Fibroblast of gingiva (primary cell): Measurements from ENCODE around the gene ERVV-1.
"Not testable (repeated sequence)": the region's sequence is repeated elsewhere in the genome, so short reads cannot be mapped to it uniquely, and the experiment has no call there.

ENCODE experiments used
- DNase-seq: peaks from one replicate; pipeline ENCODE4 v3.0.0-alpha.2; 2011; ENCODE audit warnings: low read depth

ERVV-1 gene

DNA sequence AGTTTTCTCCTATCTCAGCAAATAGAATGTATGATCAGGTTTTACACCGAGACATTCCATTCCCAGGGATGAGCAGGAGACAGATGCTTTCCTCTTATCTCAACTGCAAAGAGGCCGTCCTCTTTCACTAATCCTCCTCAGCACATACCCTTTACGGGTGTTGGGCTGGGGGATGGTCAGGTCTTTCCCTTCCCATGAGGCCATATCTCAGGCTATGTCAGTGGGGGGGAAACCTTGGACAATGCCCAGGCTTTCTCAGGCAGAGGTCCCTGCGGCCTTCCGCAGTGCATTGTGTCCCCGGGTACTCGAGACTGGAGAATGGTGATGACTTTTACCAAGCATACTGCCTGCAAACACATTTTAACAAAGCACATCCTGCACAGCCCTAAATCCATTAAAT, 14.6 kb downstream of the ERVV-1 start:
- not testable (repeated sequence) for DNase-seq

DNA sequence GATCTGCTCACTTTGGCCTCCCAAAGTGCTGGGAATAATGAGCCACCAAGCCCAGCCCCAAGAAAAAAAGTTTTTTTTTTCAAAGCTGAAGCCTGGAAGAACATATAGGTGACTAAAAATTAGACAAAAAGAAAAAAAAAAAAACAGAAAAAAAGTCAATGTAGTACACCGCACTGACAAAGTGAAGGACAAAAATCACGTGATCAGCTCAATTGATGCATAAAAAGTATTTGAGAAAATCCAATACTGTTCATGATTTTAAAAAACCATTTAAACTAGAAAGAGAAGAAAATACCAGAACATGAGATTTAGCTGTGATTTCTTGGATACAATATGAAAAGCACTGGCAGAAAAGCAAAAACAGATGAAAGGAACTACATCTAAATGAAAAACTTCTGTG, 20.3 kb downstream of the ERVV-1 start:
- DNase-seq = no peak

DNA sequence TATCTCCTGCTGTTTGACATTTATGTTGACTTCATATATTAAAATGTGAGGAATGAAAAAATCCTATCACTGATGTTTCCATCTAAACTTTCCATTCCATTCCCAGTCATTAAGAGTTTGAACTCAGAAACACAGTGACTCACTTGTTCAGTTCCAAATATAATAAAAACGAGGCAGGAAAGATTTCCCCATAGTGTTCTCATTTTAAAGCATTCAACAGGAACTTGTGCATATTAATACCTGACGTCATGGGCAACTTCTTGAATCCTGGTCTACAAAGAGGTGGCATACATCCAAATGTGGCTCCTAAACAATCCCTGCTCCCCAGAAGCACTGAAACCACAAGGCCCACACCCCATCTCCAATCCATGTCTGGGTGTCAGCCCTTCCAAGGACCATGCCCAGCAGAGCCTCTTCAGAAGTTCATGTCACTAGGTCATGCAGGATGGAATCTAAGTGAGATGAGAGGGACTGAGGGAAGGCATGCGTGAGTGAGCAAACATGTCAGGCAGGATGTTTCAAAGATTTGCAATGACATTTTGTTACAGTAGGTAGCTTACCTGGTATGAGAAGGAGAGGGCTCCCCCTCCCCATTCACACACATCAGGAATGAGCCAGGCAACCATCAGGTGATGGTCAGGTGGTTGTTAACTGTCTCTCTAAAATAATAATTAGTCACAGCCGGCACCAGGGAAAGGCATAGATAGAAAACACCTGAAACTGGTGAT, 21.4 kb downstream of the ERVV-1 start:
- peak; percentile 9 for DNase-seq

- peak; percentile 72 for DNase-seq
Observed at GRCh38 chr19:53037101-53038097, 23.7 kb downstream of the ERVV-1 start.

DNA sequence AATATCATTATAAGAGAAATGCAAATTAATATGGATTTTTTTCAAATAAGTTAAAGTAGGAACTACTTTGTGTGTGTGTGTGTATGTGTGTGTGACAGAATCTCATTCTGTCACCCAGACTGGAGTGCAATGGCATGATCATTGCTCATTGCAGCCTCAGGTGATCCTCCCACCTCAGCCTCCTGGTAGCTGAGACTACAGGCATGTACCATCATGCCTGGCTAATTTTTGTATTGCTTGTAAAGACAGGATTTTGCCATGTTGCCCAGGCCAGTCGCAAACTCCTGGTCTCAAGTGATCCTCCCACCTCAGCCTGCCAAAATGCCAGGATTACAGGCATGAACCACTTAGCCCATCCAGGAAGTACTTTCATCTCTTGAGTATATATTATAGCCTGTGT, 27.6 kb downstream of the ERVV-1 start:
- DNase-seq = no peak

DNA sequence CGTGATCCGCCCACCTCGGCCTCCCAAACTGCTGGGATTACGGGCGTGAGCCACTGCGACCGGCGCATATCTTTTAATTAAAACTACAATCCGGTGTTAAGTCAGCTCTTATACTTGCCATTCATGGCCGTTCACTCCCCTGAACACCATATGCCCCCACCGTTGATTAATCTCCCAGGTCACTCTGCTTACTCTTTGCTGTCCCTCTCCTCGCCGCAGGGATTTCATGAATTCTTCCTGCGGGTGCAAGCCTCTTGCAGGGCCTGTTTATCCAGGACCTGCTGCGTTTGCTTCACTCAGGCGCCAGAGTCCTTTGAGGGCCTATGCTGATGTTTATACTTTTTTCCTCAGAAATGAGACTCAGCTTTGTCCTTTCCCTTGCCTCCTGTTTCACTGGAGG, 31.8 kb downstream of the ERVV-1 start:
- no peak for DNase-seq

DNA sequence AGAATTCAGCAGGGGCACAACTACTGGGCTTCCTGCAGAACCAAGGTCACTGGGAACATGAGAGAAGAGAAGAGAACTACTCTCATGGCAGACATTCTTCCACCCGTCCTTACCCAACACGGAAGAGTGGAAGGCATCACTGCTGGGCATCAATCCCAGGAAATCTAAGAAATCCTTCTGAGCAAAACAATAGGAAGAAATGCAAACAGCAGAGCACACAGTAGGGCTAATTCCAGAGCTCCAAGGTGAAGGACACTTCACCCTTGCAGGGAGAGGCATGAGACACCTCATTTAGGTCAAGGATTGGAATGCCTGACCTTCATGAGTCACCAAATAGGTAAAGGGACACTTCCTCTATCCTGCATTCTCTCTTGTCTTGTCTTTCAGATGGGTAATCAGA, 33.7 kb downstream of the ERVV-1 start:
- no peak for DNase-seq

DNA sequence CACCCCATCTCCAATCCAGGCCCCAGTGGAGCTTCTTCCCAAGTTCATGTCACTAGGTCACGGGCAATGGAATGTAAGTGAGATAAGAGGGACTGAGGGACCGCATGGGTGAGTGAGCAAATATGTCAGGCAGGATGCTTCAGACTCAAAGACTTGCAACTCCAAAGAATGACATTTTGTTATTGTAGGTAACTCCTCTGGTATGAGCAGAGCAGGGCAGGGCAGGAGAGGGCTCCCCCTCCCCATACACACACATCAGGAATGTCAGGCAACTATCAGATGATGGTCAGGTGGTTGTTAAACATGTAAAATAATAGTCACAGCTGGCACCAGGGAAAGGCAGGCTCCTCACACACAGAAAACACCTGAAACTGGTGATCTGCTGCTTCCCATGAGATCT, 41.4 kb downstream of the ERVV-1 start:
- no peak for DNase-seq

GRCh38 chr19:53057904-53058580, 44.3 kb downstream of the ERVV-1 start:
- DNase-seq = no peak
